Panc1 (cell line): ENCODE results near the gene TRNAU1AP. TPM values are rescaled to one million over a fixed set of nuclear protein-coding genes. Genes with fewer than 3 reads are reported as not detected.
A peak's percentile ranks its signal among the peaks of the same experiment; 100 is the strongest.
"Not testable (repeated sequence)": the region's sequence is repeated elsewhere in the genome, so short reads cannot be mapped to it uniquely, and the experiment has no call there.

Experiments
- ATAC-seq: fragments of 200-7000 bp; cut with Tn5 transposase; 2 replicates; pipeline ENCODE4 v1.9.1; 2020; ENCODE audit warnings: mild to moderate bottlenecking, moderate library complexity
- BruUV-seq: library from RNA; stranded (reverse); fragments of 400-500 nt; replicated peaks from 2 replicates; lab custom pipeline; 2021; lab: Mats Ljungman, UMichigan
- CTCF ChIA-PET: fragments of 300-600 bp; sonication (Branson Sonifier 250); formaldehyde crosslinking; loops from one replicate; lab custom pipeline; 2022; ENCODE audit warnings: antibody characterized with exemption; lab: Charles Lee
- POLR2A ChIA-PET: fragments of 300-600 bp; sonication (Branson Sonifier 250); formaldehyde crosslinking; loops from one replicate; lab custom pipeline; 2022; ENCODE audit warnings: antibody characterized with exemption; lab: Charles Lee
- DNase-seq: peaks from one replicate; pipeline ENCODE4 v3.0.0-alpha.2; 2010; ENCODE audit warnings: low read depth, low spot score
- H3K27ac ChIP-seq: 2 replicates; pipeline ENCODE4 v1.5.1; 2011; ENCODE audit warnings: mild to moderate bottlenecking, low read length, inconsistent platforms
- H3K27me3 ChIP-seq: fragments of 200-500 bp; sonication (Bioruptor generic); 2 replicates; pipeline ENCODE4 v1.6.0; 2014; ENCODE audit warnings: low read length, inconsistent platforms; ENCODE audit not compliant: control insufficient read depth, insufficient read depth
- H3K36me3 ChIP-seq: fragments of 200-500 bp; sonication (Bioruptor generic); 2 replicates; pipeline ENCODE4 v1.5.1; 2014; ENCODE audit warnings: inconsistent platforms, mild to moderate bottlenecking, low read length, moderate library complexity; ENCODE audit not compliant: control insufficient read depth, insufficient read depth
- H3K4me1 ChIP-seq: 2 replicates; pipeline ENCODE4 v1.5.1; 2011; ENCODE audit warnings: inconsistent platforms, mild to moderate bottlenecking, low read length, moderate library complexity; ENCODE audit not compliant: control insufficient read depth, insufficient read depth
- H3K4me3 ChIP-seq, 2 experiments: 2 replicates each; pipeline ENCODE4 v1.5.1; 2011 to 2012; ENCODE audit warnings: low read depth in 2 of 2, low read length in 2 of 2, mild to moderate bottlenecking in 2 of 2, inconsistent platforms in 1 of 2, moderate library complexity in 1 of 2
- H3K9me3 ChIP-seq: fragments of 200-500 bp; sonication (Bioruptor generic); 2 replicates; pipeline ENCODE4 v1.5.1; 2014; ENCODE audit warnings: low read depth, mild to moderate bottlenecking, inconsistent platforms, low read length, moderate library complexity; ENCODE audit not compliant: control insufficient read depth, insufficient read depth
- POLR2AphosphoS5 ChIP-seq: IDR thresholded peaks from 2 replicates; pipeline ENCODE4 v1.6.1; 2012; ENCODE audit warnings: mild to moderate bottlenecking, low read depth, low read length, moderate library complexity
- SIN3A ChIP-seq: IDR thresholded peaks from 2 replicates; pipeline ENCODE4 v1.6.1; 2012; ENCODE audit warnings: low read depth, mild to moderate bottlenecking, low read length, moderate library complexity, borderline replicate concordance; ENCODE audit not compliant: insufficient read depth
- TCF7L2 ChIP-seq: IDR thresholded peaks from 2 replicates; pipeline ENCODE4 v1.6.1; 2011; ENCODE audit warnings: mild to moderate bottlenecking, low read depth, low read length, inconsistent platforms
- in situ Hi-C: cut with HindIII; loops from 2 replicates; pipeline ENCODE4 v1.10.0; 2016; ENCODE audit warnings: low sequenced_read_pairs, low pct_unique_long_range_greater_than_20kb
- intact Hi-C: fragments of 100-400 bp; cut with micrococcal nuclease; formaldehyde crosslinking; loops from one replicate; pipeline ENCODE4 v1.10.0; 2022; ENCODE audit not compliant: unreplicated experiment
- total RNA-seq: library from RNA; stranded (reverse); gene quantifications from one replicate; pipeline ENCODE4 v1.2.1, GENCODE V29; 2021; ENCODE audit not compliant: unreplicated experiment
- TF ChIP-seq, protein P1 (sequence below): fragments of 450-650 bp; IDR thresholded peaks from 2 replicates; pipeline ENCODE4 v1.5.1; 2017; ENCODE audit warnings: mild to moderate bottlenecking
- TF ChIP-seq, protein P2 (sequence below), 2 experiments: IDR thresholded peaks; 2 replicates each; pipeline ENCODE4 v1.6.1; 2011 to 2012; ENCODE audit warnings: low read depth in 2 of 2, control low read depth in 1 of 2, low read length in 1 of 2, mild to moderate bottlenecking in 1 of 2, moderate library complexity in 1 of 2; ENCODE audit not compliant: insufficient read depth in 1 of 2

Gene TRNAU1AP
- total RNA-seq, 1 experiment from 2014 or later, result 39.1 TPM

- intact Hi-C loops, result no loop called here
- no peak overlapping the region for H3K4me3 ChIP-seq
- H3K36me3 ChIP-seq, result no peaks in the 10 kb centered on the region; the same call in 1 of the 2 replicates
- H3K9me3 ChIP-seq, result no peaks in the 10 kb centered on the region
- ChIA-PET POLR2A (interaction anchor here (0.7 kb wide), 1 partner anchor 9 kb away, joined by 7 read pairs; no protein-coding TSS in a partner anchor), CTCF (no interaction called here)
- in situ Hi-C loops, result no loop called here
- no TSS peak for BruUV-seq
- H3K27ac ChIP-seq, result no peak overlapping the region
- no peak for ATAC-seq
- H3K4me1 ChIP-seq, result no peaks in the 10 kb centered on the region
- DNase-seq, result no peak
- H3K27me3 ChIP-seq, result no peaks in the 10 kb centered on the region
- no peak for TF ChIP-seq TCF7L2
- no peak for TF ChIP-seq SIN3A
- no peak for TF ChIP-seq POLR2AphosphoS5
- TF ChIP-seq, protein P1, sequence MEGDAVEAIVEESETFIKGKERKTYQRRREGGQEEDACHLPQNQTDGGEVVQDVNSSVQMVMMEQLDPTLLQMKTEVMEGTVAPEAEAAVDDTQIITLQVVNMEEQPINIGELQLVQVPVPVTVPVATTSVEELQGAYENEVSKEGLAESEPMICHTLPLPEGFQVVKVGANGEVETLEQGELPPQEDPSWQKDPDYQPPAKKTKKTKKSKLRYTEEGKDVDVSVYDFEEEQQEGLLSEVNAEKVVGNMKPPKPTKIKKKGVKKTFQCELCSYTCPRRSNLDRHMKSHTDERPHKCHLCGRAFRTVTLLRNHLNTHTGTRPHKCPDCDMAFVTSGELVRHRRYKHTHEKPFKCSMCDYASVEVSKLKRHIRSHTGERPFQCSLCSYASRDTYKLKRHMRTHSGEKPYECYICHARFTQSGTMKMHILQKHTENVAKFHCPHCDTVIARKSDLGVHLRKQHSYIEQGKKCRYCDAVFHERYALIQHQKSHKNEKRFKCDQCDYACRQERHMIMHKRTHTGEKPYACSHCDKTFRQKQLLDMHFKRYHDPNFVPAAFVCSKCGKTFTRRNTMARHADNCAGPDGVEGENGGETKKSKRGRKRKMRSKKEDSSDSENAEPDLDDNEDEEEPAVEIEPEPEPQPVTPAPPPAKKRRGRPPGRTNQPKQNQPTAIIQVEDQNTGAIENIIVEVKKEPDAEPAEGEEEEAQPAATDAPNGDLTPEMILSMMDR, result no peak
- TF ChIP-seq, protein P2, sequence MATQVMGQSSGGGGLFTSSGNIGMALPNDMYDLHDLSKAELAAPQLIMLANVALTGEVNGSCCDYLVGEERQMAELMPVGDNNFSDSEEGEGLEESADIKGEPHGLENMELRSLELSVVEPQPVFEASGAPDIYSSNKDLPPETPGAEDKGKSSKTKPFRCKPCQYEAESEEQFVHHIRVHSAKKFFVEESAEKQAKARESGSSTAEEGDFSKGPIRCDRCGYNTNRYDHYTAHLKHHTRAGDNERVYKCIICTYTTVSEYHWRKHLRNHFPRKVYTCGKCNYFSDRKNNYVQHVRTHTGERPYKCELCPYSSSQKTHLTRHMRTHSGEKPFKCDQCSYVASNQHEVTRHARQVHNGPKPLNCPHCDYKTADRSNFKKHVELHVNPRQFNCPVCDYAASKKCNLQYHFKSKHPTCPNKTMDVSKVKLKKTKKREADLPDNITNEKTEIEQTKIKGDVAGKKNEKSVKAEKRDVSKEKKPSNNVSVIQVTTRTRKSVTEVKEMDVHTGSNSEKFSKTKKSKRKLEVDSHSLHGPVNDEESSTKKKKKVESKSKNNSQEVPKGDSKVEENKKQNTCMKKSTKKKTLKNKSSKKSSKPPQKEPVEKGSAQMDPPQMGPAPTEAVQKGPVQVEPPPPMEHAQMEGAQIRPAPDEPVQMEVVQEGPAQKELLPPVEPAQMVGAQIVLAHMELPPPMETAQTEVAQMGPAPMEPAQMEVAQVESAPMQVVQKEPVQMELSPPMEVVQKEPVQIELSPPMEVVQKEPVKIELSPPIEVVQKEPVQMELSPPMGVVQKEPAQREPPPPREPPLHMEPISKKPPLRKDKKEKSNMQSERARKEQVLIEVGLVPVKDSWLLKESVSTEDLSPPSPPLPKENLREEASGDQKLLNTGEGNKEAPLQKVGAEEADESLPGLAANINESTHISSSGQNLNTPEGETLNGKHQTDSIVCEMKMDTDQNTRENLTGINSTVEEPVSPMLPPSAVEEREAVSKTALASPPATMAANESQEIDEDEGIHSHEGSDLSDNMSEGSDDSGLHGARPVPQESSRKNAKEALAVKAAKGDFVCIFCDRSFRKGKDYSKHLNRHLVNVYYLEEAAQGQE (IDR thresholded peaks at IDR 0.05; ENCODE audit: insufficient read depth in 1 of 2, low read depth in 2 of 2, low read length in 1 of 2), result no peak
These were observed 12.2 kb upstream of the TRNAU1AP start for GRCh38 chr1:28540651-28541050.

- POLR2A ChIA-PET, result interaction anchor here (0.6 to 0.9 kb wide), 5 partner anchors 8 to 341 kb away, joined by 3 to 17 read pairs (median 6); no protein-coding TSS in a partner anchor
- 0 out of 2 replicates have a peak, but pooled peaks have one; percentile 30 for TF ChIP-seq POLR2AphosphoS5
- H3K4me3 ChIP-seq, H3K27me3 ChIP-seq, H3K27ac ChIP-seq, H3K4me1 ChIP-seq, ATAC-seq, in situ Hi-C loops, intact Hi-C loops, CTCF ChIA-PET, BruUV-seq, H3K36me3 ChIP-seq, DNase-seq, H3K9me3 ChIP-seq: not testable (repeated sequence)
These were observed 11.4 kb upstream of the TRNAU1AP start for GRCh38 chr1:28541414-28542015.

DNA sequence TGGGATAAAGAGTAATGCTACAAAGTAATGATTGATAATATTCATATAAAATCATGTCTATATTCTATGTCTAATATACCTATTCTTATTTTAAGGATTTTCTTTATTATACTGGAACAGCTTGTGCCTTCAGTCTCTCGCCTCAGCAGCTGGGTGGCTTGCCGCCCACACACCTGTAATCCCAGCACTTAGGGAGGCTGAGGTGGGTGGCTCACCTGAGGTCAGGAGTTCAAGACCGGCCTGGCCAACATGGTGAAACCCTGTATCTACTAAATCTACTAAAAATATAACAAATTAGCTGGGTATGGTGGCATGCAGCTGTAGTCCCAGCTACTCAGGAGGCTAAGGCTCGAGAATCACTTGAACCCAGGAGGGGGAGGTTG lies 7.6 kb upstream of the TRNAU1AP start:
- DNase-seq (no peak), ATAC-seq (no peak)
- in situ Hi-C loops, result no loop called here
- Histone ChIP-seq H3K4me1 (no peaks in the 10 kb centered on the region), H3K4me3 (no peak overlapping the region), H3K36me3 (no peaks in the 10 kb centered on the region), H3K9me3 (no peaks in the 10 kb centered on the region), H3K27ac (no peak overlapping the region), H3K27me3 (no peaks in the 10 kb centered on the region)
- TF ChIP-seq, protein P2 (IDR thresholded peaks at IDR 0.05; ENCODE audit: insufficient read depth in 1 of 2, low read depth in 2 of 2, low read length in 1 of 2), result no peak
- no peak for TF ChIP-seq TCF7L2
- no peak for TF ChIP-seq SIN3A
- TF ChIP-seq, protein P1, result no peak
- TF ChIP-seq POLR2AphosphoS5, result no peak
- CTCF ChIA-PET, result no interaction called here
- no TSS peak for BruUV-seq
- POLR2A ChIA-PET, result no interaction called here
- intact Hi-C loops, result no loop called here
